Neutrophil (primary cell): ENCODE measurements around the gene IFT122.
A peak's percentile ranks its signal among the peaks of the same experiment; 100 is the strongest.

Source experiments
- H3K27ac ChIP-seq: fragments of 200-600 bp; sonication (generic); 2 replicates; pipeline ENCODE4 v1.5.1; 2016; ENCODE audit warnings: mild to moderate bottlenecking, moderate library complexity
- H3K27me3 ChIP-seq: fragments of 200-600 bp; sonication (generic); 2 replicates; pipeline ENCODE4 v1.6.0; 2016; ENCODE audit warnings: mild to moderate bottlenecking
- H3K36me3 ChIP-seq: fragments of 200-600 bp; sonication (generic); 2 replicates; pipeline ENCODE4 v1.5.1; 2017
- H3K4me1 ChIP-seq, 2 experiments: fragments of 200-600 bp in 1 of 2; sonication (generic) in 1 of 2; 1 replicate in 1 of 2; 2 replicates in 1 of 2; pipeline versions ENCODE4 v1.5.1 to v1.6.1; 2013 to 2016; ENCODE audit warnings: low read depth in 1 of 2, low read length in 1 of 2, mild to moderate bottlenecking in 1 of 2, moderate library complexity in 1 of 2; ENCODE audit not compliant: control insufficient read depth in 1 of 2, insufficient read depth in 1 of 2
- H3K4me3 ChIP-seq, 2 experiments: fragments of 200-600 bp in 1 of 2; sonication (generic) in 1 of 2; 1 replicate in 1 of 2; 2 replicates in 1 of 2; pipeline ENCODE4 v1.5.1; 2013 to 2016; ENCODE audit warnings: low read depth in 1 of 2, low read length in 1 of 2, mild to moderate bottlenecking in 1 of 2, moderate library complexity in 1 of 2
- H3K9me3 ChIP-seq: fragments of 200-600 bp; sonication (generic); 2 replicates; pipeline ENCODE4 v1.5.1; 2016
- TF ChIP-seq, protein P1 (sequence below): fragments of 200-600 bp; sonication (generic); IDR thresholded peaks from 2 replicates; pipeline ENCODE4 v1.5.1; 2016; ENCODE audit warnings: antibody characterized with exemption

Gene IFT122

DNA sequence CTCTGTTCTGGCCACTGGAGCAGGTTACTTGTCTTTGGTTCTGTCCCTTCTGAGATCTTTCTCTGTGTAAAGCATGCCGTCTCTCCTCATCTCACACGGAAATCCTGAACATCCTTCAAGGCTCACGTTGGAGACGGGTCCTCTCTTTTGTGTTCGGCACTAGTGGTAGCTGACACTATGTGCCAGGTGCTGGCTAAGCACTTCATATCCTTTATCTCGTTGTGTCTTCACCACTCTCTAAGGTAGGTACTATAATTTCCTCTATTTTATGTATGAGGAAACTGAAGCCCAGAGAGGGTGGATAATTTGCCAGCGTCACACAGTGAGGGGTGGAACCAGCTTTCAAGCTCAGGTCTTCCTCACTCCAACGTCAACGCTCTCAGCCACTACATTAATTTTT is 1.2 kb downstream of the IFT122 start:
- H3K36me3 ChIP-seq = peaks cover 21% of the 10 kb centered on the region
- H3K27me3 ChIP-seq = no peaks in the 10 kb centered on the region
- no peaks in the 10 kb centered on the region for H3K9me3 ChIP-seq
- TF ChIP-seq, protein P1, sequence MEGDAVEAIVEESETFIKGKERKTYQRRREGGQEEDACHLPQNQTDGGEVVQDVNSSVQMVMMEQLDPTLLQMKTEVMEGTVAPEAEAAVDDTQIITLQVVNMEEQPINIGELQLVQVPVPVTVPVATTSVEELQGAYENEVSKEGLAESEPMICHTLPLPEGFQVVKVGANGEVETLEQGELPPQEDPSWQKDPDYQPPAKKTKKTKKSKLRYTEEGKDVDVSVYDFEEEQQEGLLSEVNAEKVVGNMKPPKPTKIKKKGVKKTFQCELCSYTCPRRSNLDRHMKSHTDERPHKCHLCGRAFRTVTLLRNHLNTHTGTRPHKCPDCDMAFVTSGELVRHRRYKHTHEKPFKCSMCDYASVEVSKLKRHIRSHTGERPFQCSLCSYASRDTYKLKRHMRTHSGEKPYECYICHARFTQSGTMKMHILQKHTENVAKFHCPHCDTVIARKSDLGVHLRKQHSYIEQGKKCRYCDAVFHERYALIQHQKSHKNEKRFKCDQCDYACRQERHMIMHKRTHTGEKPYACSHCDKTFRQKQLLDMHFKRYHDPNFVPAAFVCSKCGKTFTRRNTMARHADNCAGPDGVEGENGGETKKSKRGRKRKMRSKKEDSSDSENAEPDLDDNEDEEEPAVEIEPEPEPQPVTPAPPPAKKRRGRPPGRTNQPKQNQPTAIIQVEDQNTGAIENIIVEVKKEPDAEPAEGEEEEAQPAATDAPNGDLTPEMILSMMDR = no peak
- H3K4me1 ChIP-seq = peaks cover 65 to 69% of the 10 kb centered on the region in 2 experiments
- peak overlapping the region; percentile 79 to 87 for H3K4me3 ChIP-seq
- H3K27ac ChIP-seq = peak overlapping the region; percentile 95

DNA sequence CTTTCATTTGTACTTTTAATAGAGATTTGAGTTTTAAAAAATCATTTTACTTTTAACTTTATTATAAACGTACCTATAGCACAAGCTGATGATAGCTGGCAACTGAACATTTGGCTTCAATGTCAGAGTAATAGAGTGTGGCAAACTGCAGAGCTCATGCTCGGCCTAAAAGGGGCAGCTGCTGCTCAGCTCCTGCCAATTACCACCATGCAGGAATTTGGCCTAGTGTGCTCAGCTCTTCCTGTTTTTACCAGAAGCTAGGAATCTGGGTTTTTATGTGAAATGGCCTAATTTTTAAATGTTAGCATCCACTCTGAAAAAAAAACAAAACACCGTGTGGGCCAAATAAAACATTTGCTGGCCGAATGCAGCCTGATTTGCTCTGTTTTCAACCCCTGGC is 1.8 kb downstream of the IFT122 start:
- Histone ChIP-seq H3K4me3 (no peak overlapping the region), H3K36me3 (peaks cover 16% of the 10 kb centered on the region), H3K4me1 (peaks cover 59 to 63% of the 10 kb centered on the region in 2 experiments), H3K27ac (peak overlapping the region; percentile 95), H3K9me3 (no peaks in the 10 kb centered on the region), H3K27me3 (no peaks in the 10 kb centered on the region)
- TF ChIP-seq, protein P1 = no peak

DNA sequence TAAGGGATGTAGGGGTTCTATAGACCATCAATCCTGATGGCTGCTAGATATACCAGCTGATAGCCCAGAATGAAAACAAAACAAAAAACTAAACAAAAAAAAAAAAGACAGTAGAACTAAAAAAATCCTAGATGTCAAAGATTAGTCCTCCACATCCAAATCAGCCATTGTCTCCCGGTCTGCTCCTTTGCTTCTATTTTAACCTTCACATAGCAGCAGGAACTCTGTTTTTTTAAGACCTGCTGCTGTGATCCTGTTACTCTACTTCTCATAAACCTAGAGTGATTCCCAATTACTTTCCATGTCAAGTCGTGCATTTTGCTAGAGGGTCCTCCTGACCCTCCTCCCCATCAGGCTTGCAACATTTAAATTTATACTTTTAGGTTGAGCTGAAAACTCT is 2.5 kb downstream of the IFT122 start:
- Histone ChIP-seq H3K27ac (no peak overlapping the region), H3K27me3 (no peaks in the 10 kb centered on the region), H3K4me1 (peaks cover 56 to 58% of the 10 kb centered on the region in 2 experiments), H3K4me3 (no peak overlapping the region), H3K9me3 (no peaks in the 10 kb centered on the region), H3K36me3 (peaks cover 9% of the 10 kb centered on the region)
- TF ChIP-seq, protein P1 = no peak

DNA sequence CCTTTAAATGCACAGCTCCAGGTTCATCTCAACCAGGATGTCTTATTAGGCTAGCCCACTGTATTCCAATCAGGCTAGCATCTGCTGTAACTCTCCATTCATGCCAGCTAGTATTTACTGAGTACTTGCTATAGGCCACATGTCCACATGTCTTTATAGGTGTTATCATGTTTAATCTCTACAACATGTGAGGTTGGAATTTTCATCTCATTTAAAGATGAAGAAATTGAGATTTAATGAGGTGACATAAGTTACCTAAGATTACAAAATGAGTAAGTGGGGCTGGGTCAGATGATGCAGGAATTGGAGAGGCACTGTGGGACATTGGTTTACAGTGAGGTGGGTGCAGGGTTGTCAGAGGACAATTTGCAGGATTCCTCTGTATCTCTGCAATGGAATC is 2.9 kb downstream of the IFT122 start:
- Histone ChIP-seq H3K27ac (peak overlapping the region; percentile 86), H3K9me3 (no peaks in the 10 kb centered on the region), H3K36me3 (peaks cover 4% of the 10 kb centered on the region), H3K27me3 (no peaks in the 10 kb centered on the region), H3K4me3 (no peak overlapping the region), H3K4me1 (peaks cover 51 to 53% of the 10 kb centered on the region in 2 experiments)
- TF ChIP-seq, protein P1 = no peak

DNA sequence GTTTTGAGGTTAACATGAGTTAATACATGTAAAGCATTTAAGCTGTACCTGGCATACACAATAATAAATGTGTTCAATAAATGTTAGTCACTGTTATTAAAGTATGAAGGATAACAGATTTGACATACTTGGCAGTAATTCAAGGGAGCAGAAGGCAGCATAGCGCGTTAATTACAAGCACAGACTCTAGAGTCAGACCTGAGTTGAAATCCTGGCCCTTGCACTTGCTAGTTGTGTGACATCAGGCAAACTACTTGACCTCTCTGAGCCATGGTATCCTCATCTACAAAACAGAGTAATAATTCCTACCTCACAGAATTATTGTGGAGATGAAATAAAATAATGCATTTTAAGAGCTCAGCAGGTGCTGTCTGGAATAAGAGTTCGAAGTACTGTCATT is 5.4 kb downstream of the IFT122 start:
- peak overlapping the region; percentile 86 for H3K27ac ChIP-seq
- no peaks in the 10 kb centered on the region for H3K27me3 ChIP-seq

More for the DNA sequence above, 5.4 kb downstream of the IFT122 start:
- no peak overlapping the region for H3K4me3 ChIP-seq
- H3K4me1 ChIP-seq = peaks cover 36 to 38% of the 10 kb centered on the region in 2 experiments
- no peaks in the 10 kb centered on the region for H3K36me3 ChIP-seq
- TF ChIP-seq, protein P1 = no peak
- no peaks in the 10 kb centered on the region for H3K9me3 ChIP-seq
